Frontal cortex (tissue), 4 donors: Measurements from ENCODE around the gene EHBP1L1. TPM values are rescaled to one million over a fixed set of nuclear protein-coding genes. Genes with fewer than 3 reads are reported as not detected.

Source experiments
- DNase-seq, 2 donors: peaks; one replicate each; pipeline ENCODE4 v3.0.0; 2012; ENCODE audit warnings: low spot score in 2 of 2
- FAIRE-seq: peaks from 2 replicates; lab custom pipeline; 2012; peaks lifted over from hg19 to GRCh38; lab: Jason Lieb, UNC
- total RNA-seq: library from RNA; depleted of rRNA; stranded (reverse); fragments of >200 nt; gene quantifications from one replicate; pipeline ENCODE4 v1.2.3, GENCODE V29; 2014
- donor health status: control.
- donor health status: control.
- donor health status: control.

EHBP1L1 gene
- total RNA-seq, 1 donor from 2014 or later = 8.6 TPM

- FAIRE-seq (no peak), DNase-seq (peak; percentile 94 to 96)
Measured at GRCh38 chr11:65574109-65574810, 1.6 kb upstream of the EHBP1L1 start.

GRCh38 chr11:65574811-65575567 lies 864 bp upstream of the EHBP1L1 start:
- DNase-seq (no peak), FAIRE-seq (no peak)

GRCh38 chr11:65576232-65576866 lies 496 bp downstream of the EHBP1L1 start:
- no peak for DNase-seq

GRCh38 chr11:65576867-65577755 lies 1.3 kb downstream of the EHBP1L1 start:
- DNase-seq = peak in 1 of 2 donors; percentile 70
- FAIRE-seq = no peak

More at GRCh38 chr11:65576232-65576866, 496 bp downstream of the EHBP1L1 start:
- no peak for FAIRE-seq

GRCh38 chr11:65577756-65578109 lies 1.9 kb downstream of the EHBP1L1 start:
- DNase-seq (no peak), FAIRE-seq (no peak)

GRCh38 chr11:65578134-65578533 lies 2.3 kb downstream of the EHBP1L1 start:
- no peak for DNase-seq
- FAIRE-seq = no peak

- no peak for FAIRE-seq
- no peak for DNase-seq
Measured at GRCh38 chr11:65578667-65579066, 2.8 kb downstream of the EHBP1L1 start.

GRCh38 chr11:65579291-65579690 lies 3.4 kb downstream of the EHBP1L1 start:
- DNase-seq (no peak), FAIRE-seq (no peak)

- no peak for FAIRE-seq
Measured at GRCh38 chr11:65580031-65580692, 4.3 kb downstream of the EHBP1L1 start.

GRCh38 chr11:65580756-65581155 lies 4.9 kb downstream of the EHBP1L1 start:
- no peak for DNase-seq
- FAIRE-seq = no peak

More at GRCh38 chr11:65580031-65580692, 4.3 kb downstream of the EHBP1L1 start:
- no peak for DNase-seq

GRCh38 chr11:65581928-65582327 lies 6.1 kb downstream of the EHBP1L1 start:
- DNase-seq (no peak), FAIRE-seq (no peak)

GRCh38 chr11:65583589-65583988 lies 7.7 kb downstream of the EHBP1L1 start:
- DNase-seq (no peak), FAIRE-seq (no peak)

- DNase-seq = no peak
- no peak for FAIRE-seq
Measured at GRCh38 chr11:65584106-65584505, 8.3 kb downstream of the EHBP1L1 start.

GRCh38 chr11:65584723-65585171 lies 8.9 kb downstream of the EHBP1L1 start:
- DNase-seq = no peak
- FAIRE-seq = no peak

GRCh38 chr11:65585396-65586246 lies 9.8 kb downstream of the EHBP1L1 start:
- no peak for DNase-seq
- FAIRE-seq = no peak

GRCh38 chr11:65586247-65586630 lies 10.4 kb downstream of the EHBP1L1 start:
- FAIRE-seq = no peak
- no peak for DNase-seq

GRCh38 chr11:65586676-65587075 lies 10.8 kb downstream of the EHBP1L1 start:
- DNase-seq (no peak), FAIRE-seq (no peak)
